Smooth muscle cell (in vitro differentiated cells): ENCODE results near the gene COA7. TPM values are rescaled to one million over a fixed set of nuclear protein-coding genes. Genes with fewer than 3 reads are reported as not detected.

Experiments used
- DNase-seq: peaks from one replicate; lab custom pipeline; 2025; ENCODE audit not compliant: unreplicated experiment; lab: John Stamatoyannopoulos, UW
- H2AFZ ChIP-seq: fragments of 200-600 bp; sonication (generic); 2 replicates; pipeline ENCODE4 v1.6.0; 2016; ENCODE audit warnings: antibody characterized with exemption, low read depth, mild to moderate bottlenecking
- H3F3A ChIP-seq: fragments of 200-600 bp; sonication (generic); 2 replicates; pipeline ENCODE4 v1.6.0; 2017; ENCODE audit warnings: antibody characterized with exemption, low read depth
- H3K27ac ChIP-seq: fragments of 200-600 bp; sonication (generic); 2 replicates; pipeline ENCODE4 v1.5.1; 2016; ENCODE audit warnings: low read depth, mild to moderate bottlenecking
- H3K27me3 ChIP-seq: fragments of 200-600 bp; sonication (generic); 2 replicates; pipeline ENCODE4 v1.6.1; 2016; ENCODE audit warnings: low read depth, mild to moderate bottlenecking
- H3K36me3 ChIP-seq: fragments of 200-600 bp; sonication (generic); 2 replicates; pipeline ENCODE4 v1.5.1; 2016; ENCODE audit warnings: low read depth
- H3K4me1 ChIP-seq: fragments of 200-600 bp; sonication (generic); 2 replicates; pipeline ENCODE4 v1.5.1; 2016; ENCODE audit warnings: low read depth
- H3K4me2 ChIP-seq: fragments of 200-600 bp; sonication (generic); 2 replicates; pipeline ENCODE4 v1.6.0; 2016; ENCODE audit warnings: mild to moderate bottlenecking
- H3K4me3 ChIP-seq: fragments of 200-600 bp; sonication (generic); 2 replicates; pipeline ENCODE4 v1.5.1; 2016; ENCODE audit warnings: mild to moderate bottlenecking
- H3K79me2 ChIP-seq: fragments of 200-600 bp; sonication (generic); 2 replicates; pipeline ENCODE4 v1.6.0; 2016; ENCODE audit warnings: low read depth, mild to moderate bottlenecking
- H3K9ac ChIP-seq: fragments of 200-600 bp; sonication (generic); 2 replicates; pipeline ENCODE4 v1.6.0; 2016; ENCODE audit warnings: low read depth
- H3K9me3 ChIP-seq: fragments of 200-600 bp; sonication (generic); replicated peaks from 2 replicates; pipeline ENCODE4 v1.5.1; 2016; ENCODE audit warnings: low read depth
- H4K20me1 ChIP-seq: fragments of 200-600 bp; sonication (generic); 2 replicates; pipeline ENCODE4 v1.6.0; 2016; ENCODE audit warnings: low read depth
- WGBS: methylation state at CpG from one replicate; pipeline ENCODE4 v1.1.7; 2016; ENCODE audit warnings: low lambda C conversion rate; 5-methylcytosine and 5-hydroxymethylcytosine counted together
- polyA plus RNA-seq: library from polyadenylated mRNA; unstranded; fragments of >200 nt; fragmentation: Nextera tagmentation; extraction: Ambion mirVana; gene quantifications from 2 replicates; pipeline ENCODE4 v1.2.1, GENCODE V29; 2016
- total RNA-seq: library from RNA; depleted of rRNA; stranded (reverse); fragments of >200 nt; gene quantifications from 2 replicates; pipeline ENCODE4 v1.2.3, GENCODE V29; 2014
- TF ChIP-seq, protein P1 (sequence below): fragments of 200-600 bp; sonication (generic); IDR thresholded peaks from 2 replicates; pipeline ENCODE4 v1.5.1; 2017; ENCODE audit warnings: borderline replicate concordance, mild to moderate bottlenecking, antibody characterized with exemption; ENCODE audit not compliant: insufficient read depth, poor library complexity, severe bottlenecking

COA7 gene
- total and polyA plus RNA-seq, 2 experiments from 2014 or later = 4.4 to 7.3 TPM

- 53% methylated on average over 6 of the region's 6 CpGs for WGBS
- peak overlapping the region; percentile 70 for H3K27ac ChIP-seq
- no peak overlapping the region for H3K4me3 ChIP-seq
- no peaks in the 10 kb centered on the region for H3K27me3 ChIP-seq
- no peaks in the 10 kb centered on the region for H3K79me2 ChIP-seq
- H3K36me3 ChIP-seq = no peaks in the 10 kb centered on the region
- TF ChIP-seq, protein P1, sequence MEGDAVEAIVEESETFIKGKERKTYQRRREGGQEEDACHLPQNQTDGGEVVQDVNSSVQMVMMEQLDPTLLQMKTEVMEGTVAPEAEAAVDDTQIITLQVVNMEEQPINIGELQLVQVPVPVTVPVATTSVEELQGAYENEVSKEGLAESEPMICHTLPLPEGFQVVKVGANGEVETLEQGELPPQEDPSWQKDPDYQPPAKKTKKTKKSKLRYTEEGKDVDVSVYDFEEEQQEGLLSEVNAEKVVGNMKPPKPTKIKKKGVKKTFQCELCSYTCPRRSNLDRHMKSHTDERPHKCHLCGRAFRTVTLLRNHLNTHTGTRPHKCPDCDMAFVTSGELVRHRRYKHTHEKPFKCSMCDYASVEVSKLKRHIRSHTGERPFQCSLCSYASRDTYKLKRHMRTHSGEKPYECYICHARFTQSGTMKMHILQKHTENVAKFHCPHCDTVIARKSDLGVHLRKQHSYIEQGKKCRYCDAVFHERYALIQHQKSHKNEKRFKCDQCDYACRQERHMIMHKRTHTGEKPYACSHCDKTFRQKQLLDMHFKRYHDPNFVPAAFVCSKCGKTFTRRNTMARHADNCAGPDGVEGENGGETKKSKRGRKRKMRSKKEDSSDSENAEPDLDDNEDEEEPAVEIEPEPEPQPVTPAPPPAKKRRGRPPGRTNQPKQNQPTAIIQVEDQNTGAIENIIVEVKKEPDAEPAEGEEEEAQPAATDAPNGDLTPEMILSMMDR = no peak
- peak overlapping the region; percentile 2 for H3K4me2 ChIP-seq
- H2AFZ ChIP-seq = no peak overlapping the region
- H3K9me3 ChIP-seq = no peaks in the 10 kb centered on the region
- H3K9ac ChIP-seq = peak overlapping the region; percentile 23
- peaks cover 17% of the 10 kb centered on the region for H3F3A ChIP-seq
- peaks cover 7% of the 10 kb centered on the region for H3K4me1 ChIP-seq
- H4K20me1 ChIP-seq = no peaks in the 10 kb centered on the region
- no peak for DNase-seq
These were observed 23.4 kb downstream of the COA7 start for GRCh38 chr1:52674497-52675384.

- DNase-seq = no peak
- Histone ChIP-seq H2AFZ (peak overlapping the region; percentile 25), H3K36me3 (no peaks in the 10 kb centered on the region), H3K27me3 (no peaks in the 10 kb centered on the region), H3F3A (peaks cover 17% of the 10 kb centered on the region), H4K20me1 (no peaks in the 10 kb centered on the region), H3K9ac (no peak overlapping the region), H3K4me3 (no peak overlapping the region), H3K79me2 (no peaks in the 10 kb centered on the region), H3K27ac (no peak overlapping the region), H3K4me1 (no peaks in the 10 kb centered on the region), H3K9me3 (no peaks in the 10 kb centered on the region), H3K4me2 (no peak overlapping the region)
- 96% methylated on average over 4 of the region's 4 CpGs for WGBS
- TF ChIP-seq, protein P1 = no peak
These were observed 24.6 kb downstream of the COA7 start for GRCh38 chr1:52673513-52673912.

DNA sequence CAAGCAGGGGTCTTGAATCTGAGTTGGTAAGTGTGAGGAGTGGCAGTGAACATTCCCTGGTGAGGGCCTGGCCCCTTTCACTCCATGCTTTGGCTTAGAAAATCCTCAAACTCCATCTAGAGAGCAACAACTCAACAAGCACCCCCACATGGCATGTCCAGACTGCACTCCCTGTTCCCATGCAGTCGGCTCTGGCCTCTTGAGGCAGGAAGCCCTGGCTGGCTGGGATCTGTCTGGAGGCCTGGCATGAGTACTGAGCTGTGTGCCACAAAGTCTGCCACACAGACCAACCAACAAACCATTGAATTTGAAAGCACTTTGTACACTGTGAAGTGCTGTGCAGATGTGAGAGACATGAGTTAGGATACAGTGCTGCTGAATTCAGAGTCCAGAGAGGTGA, 25.2 kb downstream of the COA7 start:
- H3K9ac ChIP-seq = no peak overlapping the region
- TF ChIP-seq, protein P1 = no peak
- no peaks in the 10 kb centered on the region for H3K27me3 ChIP-seq
- H3K79me2 ChIP-seq = no peaks in the 10 kb centered on the region
- peaks cover 17% of the 10 kb centered on the region for H3F3A ChIP-seq
- H3K27ac ChIP-seq = peak overlapping the region; percentile 19
- no peaks in the 10 kb centered on the region for H4K20me1 ChIP-seq
- no peaks in the 10 kb centered on the region for H3K36me3 ChIP-seq
- WGBS = 28% methylated on average over 1 of the region's 1 CpG
- H3K4me3 ChIP-seq = no peak overlapping the region
- no peaks in the 10 kb centered on the region for H3K4me1 ChIP-seq
- no peaks in the 10 kb centered on the region for H3K9me3 ChIP-seq
- DNase-seq = no peak
- H2AFZ ChIP-seq = peak overlapping the region; percentile 25
- H3K4me2 ChIP-seq = no peak overlapping the region
